ENCODE data around the gene SLC6A7. TPM values are rescaled to one million over a fixed set of nuclear protein-coding genes. Genes with fewer than 3 reads are reported as not detected.

Gene SLC6A7
- total RNA-seq, 1 experiment from 2014 or later: not detected

GRCh38 chr5:150158170-150158949 lies 31.5 kb upstream of the SLC6A7 start:
- no peaks in the 10 kb centered on the region for H3K36me3 ChIP-seq (ENCODE audit: insufficient read depth, low read length, poor library complexity, severe bottlenecking)
- DNase-seq (ENCODE audit: low spot score): no peak
- no TSS peak for BruUV-seq (replicated peaks)

GRCh38 chr5:150159031-150159430 lies 30.8 kb upstream of the SLC6A7 start:
- H3K36me3 ChIP-seq (ENCODE audit: insufficient read depth, low read length, poor library complexity, severe bottlenecking): no peaks in the 10 kb centered on the region
- H3K4me3 ChIP-seq (ENCODE audit: low read depth, low read length, poor library complexity, severe bottlenecking): no peak overlapping the region
- H3K4me1 ChIP-seq (ENCODE audit: insufficient read depth, low read length, poor library complexity, severe bottlenecking): peaks cover 57% of the 10 kb centered on the region
- no peak for TF ChIP-seq CTCF (conservative IDR thresholded peaks at IDR 0.05; ENCODE audit: low read depth, low read length)
- TF ChIP-seq EZH2 (IDR thresholded peaks at IDR 0.05; ENCODE audit: borderline replicate concordance, low read depth, low read length, poor library complexity, severe bottlenecking): no peak
- ChIA-PET CTCF (no interaction called here), POLR2A (ENCODE audit: low non-redundant PET) (no interaction called here)
- peak overlapping the region; percentile 20 for H3K27ac ChIP-seq (ENCODE audit: low read depth, low read length, poor library complexity, severe bottlenecking)
- no peaks in the 10 kb centered on the region for H3K27me3 ChIP-seq (replicated peaks; ENCODE audit: insufficient read depth, low read depth, low read length, poor library complexity)
- no peak for DNase-seq (ENCODE audit: low spot score)
- no peaks in the 10 kb centered on the region for H3K9me3 ChIP-seq (ENCODE audit: low read depth, low read length, poor library complexity, severe bottlenecking)
- intact Hi-C loops (cut with micrococcal nuclease; ENCODE audit: unreplicated experiment): no loop called here
- BruUV-seq (replicated peaks): no TSS peak

More at GRCh38 chr5:150158170-150158949, 31.5 kb upstream of the SLC6A7 start:
- ChIA-PET CTCF (no interaction called here), POLR2A (ENCODE audit: low non-redundant PET) (interaction anchor here (0.5 kb wide), 1 partner anchor 256 kb away, joined by 7 read pairs; no protein-coding TSS in a partner anchor)
- Histone ChIP-seq H3K27me3 (replicated peaks; ENCODE audit: insufficient read depth, low read depth, low read length, poor library complexity) (no peaks in the 10 kb centered on the region), H3K4me3 (ENCODE audit: low read depth, low read length, poor library complexity, severe bottlenecking) (no peak overlapping the region), H3K27ac (ENCODE audit: low read depth, low read length, poor library complexity, severe bottlenecking) (peak overlapping the region; percentile 20), H3K9me3 (ENCODE audit: low read depth, low read length, poor library complexity, severe bottlenecking) (no peaks in the 10 kb centered on the region), H3K4me1 (ENCODE audit: insufficient read depth, low read length, poor library complexity, severe bottlenecking) (peaks cover 60% of the 10 kb centered on the region)
- intact Hi-C loops (cut with micrococcal nuclease; ENCODE audit: unreplicated experiment): no loop called here
- TF ChIP-seq EZH2 (IDR thresholded peaks at IDR 0.05; ENCODE audit: borderline replicate concordance, low read depth, low read length, poor library complexity, severe bottlenecking) (no peak), CTCF (conservative IDR thresholded peaks at IDR 0.05; ENCODE audit: low read depth, low read length) (no peak)

- no peak for TF ChIP-seq EZH2 (IDR thresholded peaks at IDR 0.05; ENCODE audit: borderline replicate concordance, low read depth, low read length, poor library complexity, severe bottlenecking)
- TF ChIP-seq CTCF (conservative IDR thresholded peaks at IDR 0.05; ENCODE audit: low read depth, low read length): no peak
- ChIA-PET POLR2A (ENCODE audit: low non-redundant PET) (no interaction called here), CTCF (no interaction called here)
- H3K27ac ChIP-seq (ENCODE audit: low read depth, low read length, poor library complexity, severe bottlenecking): peak overlapping the region; percentile 81
- DNase-seq (ENCODE audit: low spot score): peak; percentile 86
- intact Hi-C loops (cut with micrococcal nuclease; ENCODE audit: unreplicated experiment): loop anchor here (10.0 kb wide), 1 partner anchor 275 kb away; no protein-coding TSS in a partner anchor
- no peak overlapping the region for H3K4me3 ChIP-seq (ENCODE audit: low read depth, low read length, poor library complexity, severe bottlenecking)
- no peaks in the 10 kb centered on the region for H3K9me3 ChIP-seq (ENCODE audit: low read depth, low read length, poor library complexity, severe bottlenecking)
- no TSS peak for BruUV-seq (replicated peaks)
- no peaks in the 10 kb centered on the region for H3K36me3 ChIP-seq (ENCODE audit: insufficient read depth, low read length, poor library complexity, severe bottlenecking)
- no peaks in the 10 kb centered on the region for H3K27me3 ChIP-seq (replicated peaks; ENCODE audit: insufficient read depth, low read depth, low read length, poor library complexity)
- H3K4me1 ChIP-seq (ENCODE audit: insufficient read depth, low read length, poor library complexity, severe bottlenecking): peaks cover 50% of the 10 kb centered on the region
These were observed 30.1 kb upstream of the SLC6A7 start for GRCh38 chr5:150159741-150160179.
